PFSK-1 (cell line): ENCODE measurements around the gene ZNF432.

Experiments
- FOXP2 ChIP-seq: optimal IDR thresholded peaks from 2 replicates; pipeline ENCODE3; 2011; ENCODE audit warnings: borderline replicate concordance, control low read depth, inconsistent platforms; ENCODE audit not compliant: insufficient read depth; ENCODE audit errors: extremely low read length, extremely low read depth
- POLR2AphosphoS5 ChIP-seq: IDR thresholded peaks from 2 replicates; pipeline ENCODE4 v1.6.1; 2012; ENCODE audit warnings: low read depth, mild to moderate bottlenecking, control low read depth, low read length, moderate library complexity
- SIN3A ChIP-seq: IDR thresholded peaks from 2 replicates; pipeline ENCODE4 v1.6.1; 2012; ENCODE audit warnings: mild to moderate bottlenecking, low read length, moderate library complexity, borderline replicate concordance; ENCODE audit not compliant: insufficient read depth
- TAF1 ChIP-seq: IDR thresholded peaks from 2 replicates; pipeline ENCODE4 v1.6.1; 2012; ENCODE audit warnings: low read length, control low read depth, borderline replicate concordance; ENCODE audit not compliant: insufficient read depth
- TF ChIP-seq, protein P1 (sequence below), 2 experiments: IDR thresholded peaks; 2 replicates each; pipeline versions ENCODE4 v1.6.1 to v1.8.0; 2011 to 2012; ENCODE audit warnings: low read depth in 2 of 2, low read length in 2 of 2, control low read depth in 1 of 2, inconsistent platforms in 1 of 2, mild to moderate bottlenecking in 1 of 2, moderate library complexity in 1 of 2; ENCODE audit not compliant: insufficient read depth in 1 of 2

DNA sequence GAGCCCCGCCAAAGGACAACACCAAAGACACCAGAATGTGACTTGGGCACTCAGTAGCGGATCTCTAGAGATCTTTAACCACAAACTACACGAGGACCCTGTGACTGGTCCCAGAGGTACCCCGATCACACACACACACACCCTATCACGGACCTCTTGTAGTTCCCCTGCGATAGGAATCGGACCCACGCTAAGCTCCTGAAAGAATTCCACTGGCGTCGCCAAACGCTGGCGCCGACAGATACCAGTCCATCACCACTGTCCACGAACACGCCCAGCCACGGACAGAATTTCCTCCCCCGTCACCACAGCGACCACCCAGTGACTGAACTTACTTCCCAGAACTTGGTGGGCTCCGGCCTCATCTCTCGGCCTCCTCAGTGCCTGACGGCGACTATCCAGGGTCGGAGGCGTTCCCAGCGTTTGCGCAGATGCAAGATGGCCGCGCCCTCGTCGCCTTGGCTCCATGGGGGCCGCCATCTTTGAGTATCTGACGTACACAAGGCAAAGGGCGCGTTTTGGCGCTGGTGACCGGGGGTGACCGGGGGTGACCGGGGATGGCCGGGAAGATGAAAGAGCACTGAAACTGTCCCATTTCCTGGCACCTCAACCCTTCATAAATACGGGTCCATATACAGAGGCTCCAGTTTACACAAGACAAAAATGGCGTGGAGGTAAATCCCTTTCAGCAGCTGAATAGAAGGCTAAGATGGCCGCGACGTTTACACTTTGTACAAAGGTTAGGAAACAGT is 40.7 kb downstream of the ZNF432 start, which contains the start of gene ZNF615:
- no peak for TF ChIP-seq TAF1
- TF ChIP-seq POLR2AphosphoS5: 0 out of 2 replicates have a peak, but pooled peaks have one; percentile 36
- TF ChIP-seq, protein P1, sequence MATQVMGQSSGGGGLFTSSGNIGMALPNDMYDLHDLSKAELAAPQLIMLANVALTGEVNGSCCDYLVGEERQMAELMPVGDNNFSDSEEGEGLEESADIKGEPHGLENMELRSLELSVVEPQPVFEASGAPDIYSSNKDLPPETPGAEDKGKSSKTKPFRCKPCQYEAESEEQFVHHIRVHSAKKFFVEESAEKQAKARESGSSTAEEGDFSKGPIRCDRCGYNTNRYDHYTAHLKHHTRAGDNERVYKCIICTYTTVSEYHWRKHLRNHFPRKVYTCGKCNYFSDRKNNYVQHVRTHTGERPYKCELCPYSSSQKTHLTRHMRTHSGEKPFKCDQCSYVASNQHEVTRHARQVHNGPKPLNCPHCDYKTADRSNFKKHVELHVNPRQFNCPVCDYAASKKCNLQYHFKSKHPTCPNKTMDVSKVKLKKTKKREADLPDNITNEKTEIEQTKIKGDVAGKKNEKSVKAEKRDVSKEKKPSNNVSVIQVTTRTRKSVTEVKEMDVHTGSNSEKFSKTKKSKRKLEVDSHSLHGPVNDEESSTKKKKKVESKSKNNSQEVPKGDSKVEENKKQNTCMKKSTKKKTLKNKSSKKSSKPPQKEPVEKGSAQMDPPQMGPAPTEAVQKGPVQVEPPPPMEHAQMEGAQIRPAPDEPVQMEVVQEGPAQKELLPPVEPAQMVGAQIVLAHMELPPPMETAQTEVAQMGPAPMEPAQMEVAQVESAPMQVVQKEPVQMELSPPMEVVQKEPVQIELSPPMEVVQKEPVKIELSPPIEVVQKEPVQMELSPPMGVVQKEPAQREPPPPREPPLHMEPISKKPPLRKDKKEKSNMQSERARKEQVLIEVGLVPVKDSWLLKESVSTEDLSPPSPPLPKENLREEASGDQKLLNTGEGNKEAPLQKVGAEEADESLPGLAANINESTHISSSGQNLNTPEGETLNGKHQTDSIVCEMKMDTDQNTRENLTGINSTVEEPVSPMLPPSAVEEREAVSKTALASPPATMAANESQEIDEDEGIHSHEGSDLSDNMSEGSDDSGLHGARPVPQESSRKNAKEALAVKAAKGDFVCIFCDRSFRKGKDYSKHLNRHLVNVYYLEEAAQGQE (IDR thresholded peaks at IDR 0.05; ENCODE audit: insufficient read depth in 1 of 2, low read depth in 2 of 2, low read length in 2 of 2): no peak
- no peak for TF ChIP-seq SIN3A
- TF ChIP-seq FOXP2: peak; percentile 21
